Endothelial cell of umbilical vein (primary cell): ENCODE data around the gene NEDD4L. TPM values are rescaled to one million over a fixed set of nuclear protein-coding genes. Genes with fewer than 3 reads are reported as not detected.

ENCODE experiments used
- BruUV-seq: library from RNA; stranded (reverse); fragments of 400-500 nt; replicated peaks from 2 replicates; lab custom pipeline; 2021; lab: Mats Ljungman, UMichigan
- CTCF ChIA-PET: fragments of 300-600, 350-600 bp; sonication (Branson Sonifier 250); formaldehyde crosslinking; loops from one replicate; lab custom pipeline; 2021; ENCODE audit warnings: antibody characterized with exemption, inconsistent platforms; lab: Charles Lee
- POLR2A ChIA-PET: fragments of 300-600, 350-600 bp; sonication (Branson Sonifier 250); formaldehyde crosslinking; loops from one replicate; lab custom pipeline; 2021; ENCODE audit warnings: antibody characterized with exemption, inconsistent platforms; lab: Charles Lee
- DNase-seq: peaks from one replicate; pipeline ENCODE4 v3.0.0-alpha.2; 2011; ENCODE audit warnings: low read depth, low spot score
- FAIRE-seq: peaks from 2 replicates; lab custom pipeline; 2011; peaks lifted over from hg19 to GRCh38; lab: Jason Lieb, UNC
- H2AFZ ChIP-seq: 2 replicates; pipeline ENCODE4 v1.6.0; 2012; ENCODE audit warnings: low read depth, low read length, control low read depth, inconsistent platforms
- H3K27ac ChIP-seq: 2 replicates; pipeline ENCODE4 v1.5.1; 2011; ENCODE audit warnings: low read depth, mild to moderate bottlenecking, control low read depth, low read length, moderate library complexity; ENCODE audit not compliant: insufficient read depth
- H3K27me3 ChIP-seq, 2 experiments: 2 replicates each; pipeline versions ENCODE4 v1.6.0 to v1.6.1; 2011; ENCODE audit warnings: low read length in 2 of 2, mixed read lengths in 1 of 2; ENCODE audit not compliant: control insufficient read depth in 2 of 2, insufficient read depth in 2 of 2
- H3K36me3 ChIP-seq, 2 experiments: 2 replicates in 1 of 2; 3 replicates in 1 of 2; pipeline ENCODE4 v1.5.1; 2011; ENCODE audit warnings: low read length in 2 of 2, mild to moderate bottlenecking in 1 of 2, moderate library complexity in 1 of 2; ENCODE audit not compliant: control insufficient read depth in 2 of 2, insufficient read depth in 2 of 2; ENCODE audit errors: extremely low read depth in 1 of 2
- H3K4me1 ChIP-seq: 3 replicates; pipeline ENCODE4 v1.5.1; 2011; ENCODE audit warnings: mild to moderate bottlenecking, low read length; ENCODE audit not compliant: control insufficient read depth, insufficient read depth; ENCODE audit errors: extremely low read depth
- H3K4me2 ChIP-seq: 2 replicates; pipeline ENCODE4 v1.6.1; 2011; ENCODE audit warnings: low read length, control low read depth, mixed read lengths; ENCODE audit not compliant: insufficient read depth
- H3K4me3 ChIP-seq, 3 experiments: fragments of 200-600 bp in 1 of 3; sonication (generic), shearing (Covaris generic) in 1 of 3; replicated peaks in 1 of 3; 2 replicates each; pipeline ENCODE4 v1.5.1; 2011 to 2016; ENCODE audit warnings: control low read depth in 3 of 3, low read length in 3 of 3, mild to moderate bottlenecking in 2 of 3, inconsistent platforms in 1 of 3, low read depth in 1 of 3, moderate library complexity in 1 of 3; ENCODE audit not compliant: insufficient read depth in 1 of 3
- H3K79me2 ChIP-seq: 2 replicates; pipeline ENCODE4 v1.6.0; 2012; ENCODE audit warnings: low read length, inconsistent platforms; ENCODE audit not compliant: control insufficient read depth, insufficient read depth
- H3K9ac ChIP-seq: replicated peaks from 2 replicates; pipeline ENCODE3; 2011; ENCODE audit warnings: low read length, control low read depth; ENCODE audit not compliant: insufficient read depth; ENCODE audit errors: extremely low read depth
- H3K9me1 ChIP-seq: replicated peaks from 3 replicates; pipeline ENCODE4 v1.6.0; 2011; ENCODE audit warnings: mild to moderate bottlenecking, low read length; ENCODE audit not compliant: control insufficient read depth, insufficient read depth; ENCODE audit errors: extremely low read depth
- H3K9me3 ChIP-seq: replicated peaks from 2 replicates; pipeline ENCODE4 v1.5.1; 2012; ENCODE audit warnings: low read length, inconsistent platforms; ENCODE audit not compliant: control insufficient read depth, insufficient read depth
- H4K20me1 ChIP-seq: replicated peaks from 2 replicates; pipeline ENCODE3; 2011; ENCODE audit warnings: mild to moderate bottlenecking, low read length; ENCODE audit not compliant: control insufficient read depth, insufficient read depth; ENCODE audit errors: extremely low read depth
- FOS ChIP-seq: IDR thresholded peaks from 2 replicates; pipeline ENCODE4 v1.6.1; 2011; ENCODE audit warnings: mild to moderate bottlenecking, low read length, moderate library complexity, borderline replicate concordance; ENCODE audit not compliant: insufficient read depth
- GATA2 ChIP-seq: IDR thresholded peaks from 2 replicates; pipeline ENCODE4 v1.7.0; 2011; ENCODE audit warnings: low read depth, mild to moderate bottlenecking, moderate library complexity, mixed read lengths, low read length; ENCODE audit not compliant: insufficient read length, insufficient read depth
- JUN ChIP-seq: IDR thresholded peaks from 2 replicates; pipeline ENCODE4 v1.6.1; 2011; ENCODE audit warnings: borderline replicate concordance, low read depth; ENCODE audit not compliant: insufficient read length, insufficient read depth
- MYC ChIP-seq: IDR thresholded peaks from one replicate; pipeline ENCODE4 v1.6.1; 2011; ENCODE audit warnings: mild to moderate bottlenecking, low read depth, low read length
- POLR2A ChIP-seq: IDR thresholded peaks from 2 replicates; pipeline ENCODE4 v1.6.1; 2012; ENCODE audit warnings: low read depth, mild to moderate bottlenecking, control low read depth, low read length
- POLR2AphosphoS5 ChIP-seq: IDR thresholded peaks from 2 replicates; pipeline ENCODE4 v1.6.1; 2012; ENCODE audit warnings: low read depth, mild to moderate bottlenecking, control low read depth, low read length, moderate library complexity; ENCODE audit not compliant: insufficient read depth
- dilution Hi-C: fragments of 300-500 bp; cut with MboI; formaldehyde crosslinking; loops from one replicate; pipeline ENCODE4 v1.15.0; 2019; ENCODE audit warnings: low sequenced_read_pairs; ENCODE audit not compliant: extremely low pct_ligation_motif_present
- intact Hi-C: fragments of 100-400 bp; cut with micrococcal nuclease; formaldehyde crosslinking; loops from one replicate; pipeline ENCODE4 v1.10.0; 2022
- polyA plus RNA-seq, 4 experiments: library from polyadenylated mRNA; depleted of rRNA in 3 of 4; stranded (reverse) in 3 of 4; unstranded in 1 of 4; fragments of >200 nt; gene quantifications; 2 replicates each; pipeline versions ENCODE4 v1.2.1 to v1.2.3, GENCODE V29; 2011 to 2012; ENCODE audit warnings: missing spikeins in 1 of 4
- total RNA-seq: library from RNA; stranded (reverse); gene quantifications from 2 replicates; pipeline ENCODE4 v1.2.3, GENCODE V29; 2021
- TF ChIP-seq, protein P1 (sequence below), 2 donors: IDR thresholded peaks; 1 replicate in 1 of 2; 2 replicates in 1 of 2; pipeline ENCODE4 v1.5.1; 2011; ENCODE audit warnings: low read length in 2 of 2, mild to moderate bottlenecking in 2 of 2, moderate library complexity in 2 of 2, control low read depth in 1 of 2, inconsistent platforms in 1 of 2, low read depth in 1 of 2; ENCODE audit not compliant: insufficient read depth in 1 of 2; ENCODE audit errors: extremely low read depth in 1 of 2

Gene NEDD4L
- total and polyA plus RNA-seq, 2 donors (not counting 3 experiments of a cell fraction or from before 2014, with no cell fraction given), result 20.5 to 78.9 TPM

DNA sequence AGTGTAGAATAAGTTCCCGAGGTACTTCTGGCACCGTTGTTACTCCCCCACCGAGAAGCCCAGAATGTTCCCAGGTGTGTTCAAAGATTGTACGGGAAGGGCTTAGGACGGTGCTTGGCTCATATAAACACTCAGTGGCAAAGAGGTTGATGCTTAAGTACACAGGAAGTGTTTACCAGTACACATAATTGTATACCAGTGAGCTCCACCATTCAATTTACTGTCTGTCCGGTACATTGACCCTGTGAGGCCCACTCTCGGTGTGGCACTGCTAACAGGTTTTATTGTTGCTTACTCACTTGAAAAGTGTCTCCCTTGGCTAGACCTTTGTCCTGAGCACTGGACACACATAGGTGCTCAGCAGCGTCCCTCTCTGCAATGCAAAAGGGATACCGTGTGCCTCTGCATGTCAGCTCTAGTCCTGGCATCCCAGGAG, 191.0 kb downstream of the NEDD4L start:
- CTCF ChIA-PET, result interaction anchor here (0.6 to 0.8 kb wide), 2 partner anchors 13 to 87 kb away, joined by 3 read pairs; no protein-coding TSS in a partner anchor
- no peak for TF ChIP-seq POLR2A
- TF ChIP-seq POLR2AphosphoS5, result no peak
- no peak for TF ChIP-seq MYC
- TF ChIP-seq FOS, result no peak
- TF ChIP-seq JUN, result no peak

GRCh38 chr18:58239879-58240278, 195.9 kb downstream of the NEDD4L start:
- Histone ChIP-seq H3K36me3 (no peaks in the 10 kb centered on the region), H3K4me2 (no peak overlapping the region), H3K79me2 (no peaks in the 10 kb centered on the region), H3K27ac (peak overlapping the region; percentile 71), H3K9me1 (no peaks in the 10 kb centered on the region), H3K9me3 (no peaks in the 10 kb centered on the region), H3K9ac (no peak overlapping the region), H2AFZ (no peak overlapping the region), H4K20me1 (no peaks in the 10 kb centered on the region), H3K27me3 (no peaks in the 10 kb centered on the region), H3K4me1 (peaks cover 27% of the 10 kb centered on the region), H3K4me3 (no peak overlapping the region)
- dilution Hi-C loops, result no loop called here
- TF ChIP-seq GATA2, result peak; percentile 45
- TF ChIP-seq, protein P1, sequence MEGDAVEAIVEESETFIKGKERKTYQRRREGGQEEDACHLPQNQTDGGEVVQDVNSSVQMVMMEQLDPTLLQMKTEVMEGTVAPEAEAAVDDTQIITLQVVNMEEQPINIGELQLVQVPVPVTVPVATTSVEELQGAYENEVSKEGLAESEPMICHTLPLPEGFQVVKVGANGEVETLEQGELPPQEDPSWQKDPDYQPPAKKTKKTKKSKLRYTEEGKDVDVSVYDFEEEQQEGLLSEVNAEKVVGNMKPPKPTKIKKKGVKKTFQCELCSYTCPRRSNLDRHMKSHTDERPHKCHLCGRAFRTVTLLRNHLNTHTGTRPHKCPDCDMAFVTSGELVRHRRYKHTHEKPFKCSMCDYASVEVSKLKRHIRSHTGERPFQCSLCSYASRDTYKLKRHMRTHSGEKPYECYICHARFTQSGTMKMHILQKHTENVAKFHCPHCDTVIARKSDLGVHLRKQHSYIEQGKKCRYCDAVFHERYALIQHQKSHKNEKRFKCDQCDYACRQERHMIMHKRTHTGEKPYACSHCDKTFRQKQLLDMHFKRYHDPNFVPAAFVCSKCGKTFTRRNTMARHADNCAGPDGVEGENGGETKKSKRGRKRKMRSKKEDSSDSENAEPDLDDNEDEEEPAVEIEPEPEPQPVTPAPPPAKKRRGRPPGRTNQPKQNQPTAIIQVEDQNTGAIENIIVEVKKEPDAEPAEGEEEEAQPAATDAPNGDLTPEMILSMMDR (IDR thresholded peaks at IDR 0.05; ENCODE audit: extremely low read depth in 1 of 2, insufficient read depth in 1 of 2, low read depth in 1 of 2, low read length in 2 of 2), result no peak
- TF ChIP-seq JUN, result peak; percentile 78
- intact Hi-C loops, result loop anchor here (1.0 kb wide), 2 partner anchors 16 to 75 kb away; no protein-coding TSS in a partner anchor
- ChIA-PET POLR2A (no interaction called here), CTCF (interaction anchor here (1.0 to 1.3 kb wide), 3 partner anchors 19 to 59 kb away, joined by 3 to 4 read pairs (median 3); no protein-coding TSS in a partner anchor)
- FAIRE-seq (peak; percentile 87), DNase-seq (peak; percentile 42)
- BruUV-seq, result no TSS peak

More for the DNA sequence above, 191.0 kb downstream of the NEDD4L start:
- no TSS peak for BruUV-seq
- Histone ChIP-seq H3K4me3 (no peak overlapping the region), H4K20me1 (no peaks in the 10 kb centered on the region), H3K36me3 (no peaks in the 10 kb centered on the region), H2AFZ (no peak overlapping the region), H3K4me2 (no peak overlapping the region), H3K27ac (no peak overlapping the region), H3K9ac (no peak overlapping the region), H3K9me3 (no peaks in the 10 kb centered on the region), H3K9me1 (no peaks in the 10 kb centered on the region), H3K79me2 (no peaks in the 10 kb centered on the region), H3K4me1 (peaks cover 10% of the 10 kb centered on the region), H3K27me3 (no peaks in the 10 kb centered on the region)
- DNase-seq, result no peak
- POLR2A ChIA-PET, result no interaction called here
- intact Hi-C loops (no loop called here), dilution Hi-C loops (no loop called here)
- FAIRE-seq, result no peak
